Eye (tissue), 1 donor: ENCODE data around the gene C2orf72.
A peak's percentile ranks its signal among the peaks of the same experiment; 100 is the strongest.
"Not testable (repeated sequence)": the region's sequence is repeated elsewhere in the genome, so short reads cannot be mapped to it uniquely, and the experiment has no call there.

Source experiments
- DNase-seq: peaks from one replicate; pipeline ENCODE4 v3.0.0-alpha.2; 2015

Gene C2orf72

DNA sequence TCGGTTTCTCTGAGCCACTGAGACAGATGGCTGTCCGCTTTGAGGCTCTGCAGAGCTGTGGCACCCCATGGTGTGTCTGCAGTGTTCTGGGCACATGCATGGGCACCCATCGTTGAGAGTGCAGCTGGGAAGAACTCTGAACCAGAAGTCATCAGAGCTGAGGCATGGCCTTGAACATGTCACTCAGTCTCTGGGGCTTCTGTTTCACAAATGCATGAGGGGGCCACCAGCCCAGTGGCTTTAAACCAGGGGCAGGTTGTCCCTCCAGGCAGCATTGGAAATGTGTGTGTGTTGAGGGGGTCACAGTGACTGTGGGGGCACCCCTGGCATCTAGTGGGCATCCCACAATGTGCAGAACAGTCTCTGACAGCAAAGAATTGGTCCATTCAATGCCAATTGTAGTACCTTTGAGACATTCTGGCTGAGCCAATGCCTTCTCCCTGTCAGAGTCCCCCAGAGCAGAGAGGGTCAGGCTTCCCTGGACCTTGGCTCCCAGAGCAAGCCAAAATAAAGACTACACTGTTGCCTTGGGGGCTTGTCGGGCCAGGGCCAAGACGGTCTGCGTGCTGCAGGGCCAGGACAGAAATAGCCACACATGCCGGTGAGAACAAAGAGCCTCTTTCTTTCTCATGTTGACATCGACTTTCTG lies 10.1 kb downstream of the C2orf72 start:
- no peak for DNase-seq

DNA sequence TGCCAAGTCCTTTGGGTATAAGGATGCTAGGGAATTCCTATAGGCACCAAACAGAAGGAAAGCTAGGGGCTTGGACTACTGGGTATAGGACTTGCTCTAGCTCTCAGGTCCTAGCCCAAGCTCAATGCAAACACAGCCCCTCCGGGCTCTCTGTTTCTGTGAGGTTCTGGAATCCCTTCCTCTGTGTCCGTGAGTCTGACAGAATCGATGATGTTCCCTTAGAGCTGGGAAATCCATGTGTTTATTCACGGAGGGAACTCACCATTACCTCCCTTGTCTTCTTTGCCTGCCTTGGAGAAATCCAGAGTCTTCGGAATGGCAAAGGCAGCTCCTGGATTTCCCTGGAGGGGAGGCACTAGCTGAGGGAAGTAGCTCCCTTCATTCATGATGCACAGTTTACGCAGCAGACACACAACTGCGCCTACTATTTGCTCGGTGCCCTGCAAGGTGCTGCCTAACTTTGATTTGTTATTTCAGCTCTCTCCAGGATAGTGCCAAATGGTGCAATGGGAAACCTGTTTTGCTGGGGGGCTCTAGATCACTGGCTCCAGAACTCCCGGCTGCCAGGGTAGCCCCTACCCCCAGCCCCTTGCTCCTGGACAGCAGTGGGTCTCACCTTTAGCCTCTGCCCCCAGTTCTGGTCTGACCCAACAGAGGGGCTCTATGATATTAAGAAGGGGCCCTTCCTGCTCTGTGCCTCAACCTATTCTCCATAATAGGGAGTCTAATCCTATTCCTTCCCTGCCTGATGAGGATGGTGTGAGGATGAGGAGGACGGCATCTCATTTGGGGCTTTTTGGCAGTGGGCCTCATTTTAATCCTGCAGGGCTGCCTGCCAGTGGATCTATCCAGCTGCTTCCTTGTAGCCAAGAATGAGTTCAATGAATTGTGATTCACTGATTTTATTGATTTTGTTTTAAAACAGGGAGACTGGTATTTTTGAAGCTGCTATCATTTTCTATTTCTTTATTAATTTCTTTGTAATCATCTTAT lies 10.9 kb downstream of the C2orf72 start:
- no peak for DNase-seq

DNA sequence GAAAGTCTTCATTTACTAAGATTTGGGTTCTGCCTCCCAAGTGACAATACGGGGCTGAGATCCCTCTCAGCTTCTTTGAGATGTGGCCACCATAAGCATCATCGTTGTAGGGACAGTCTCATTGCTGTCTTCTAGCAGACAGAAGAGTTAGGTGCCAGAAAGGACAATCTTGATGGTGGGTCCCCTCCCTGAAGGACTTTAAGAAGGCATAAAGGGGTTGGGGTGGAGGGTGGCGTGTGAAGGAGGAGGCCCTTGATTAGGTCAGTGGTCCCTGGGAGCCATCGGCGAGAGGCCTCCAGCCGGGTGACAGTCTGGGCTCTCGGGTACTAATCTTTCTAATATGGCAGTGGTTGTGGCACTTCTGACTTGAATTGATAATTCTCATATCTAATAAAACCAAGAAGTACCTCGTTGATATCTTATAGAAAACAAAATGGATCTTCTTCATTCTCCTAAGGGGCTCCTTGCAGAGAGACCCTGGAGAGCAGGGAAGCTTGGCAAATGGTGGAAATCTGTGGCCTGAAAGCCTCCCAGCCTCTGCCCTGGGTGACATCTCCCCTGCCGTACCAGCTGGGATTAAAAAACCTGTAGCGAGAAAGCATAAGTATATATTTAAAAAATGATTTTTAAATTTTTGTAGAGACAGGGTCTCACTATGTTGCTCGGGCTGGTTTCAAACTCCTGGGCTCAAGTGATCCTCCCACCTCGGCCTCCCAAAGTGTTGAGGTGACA lies 12.1 kb downstream of the C2orf72 start:
- DNase-seq, result no peak

DNA sequence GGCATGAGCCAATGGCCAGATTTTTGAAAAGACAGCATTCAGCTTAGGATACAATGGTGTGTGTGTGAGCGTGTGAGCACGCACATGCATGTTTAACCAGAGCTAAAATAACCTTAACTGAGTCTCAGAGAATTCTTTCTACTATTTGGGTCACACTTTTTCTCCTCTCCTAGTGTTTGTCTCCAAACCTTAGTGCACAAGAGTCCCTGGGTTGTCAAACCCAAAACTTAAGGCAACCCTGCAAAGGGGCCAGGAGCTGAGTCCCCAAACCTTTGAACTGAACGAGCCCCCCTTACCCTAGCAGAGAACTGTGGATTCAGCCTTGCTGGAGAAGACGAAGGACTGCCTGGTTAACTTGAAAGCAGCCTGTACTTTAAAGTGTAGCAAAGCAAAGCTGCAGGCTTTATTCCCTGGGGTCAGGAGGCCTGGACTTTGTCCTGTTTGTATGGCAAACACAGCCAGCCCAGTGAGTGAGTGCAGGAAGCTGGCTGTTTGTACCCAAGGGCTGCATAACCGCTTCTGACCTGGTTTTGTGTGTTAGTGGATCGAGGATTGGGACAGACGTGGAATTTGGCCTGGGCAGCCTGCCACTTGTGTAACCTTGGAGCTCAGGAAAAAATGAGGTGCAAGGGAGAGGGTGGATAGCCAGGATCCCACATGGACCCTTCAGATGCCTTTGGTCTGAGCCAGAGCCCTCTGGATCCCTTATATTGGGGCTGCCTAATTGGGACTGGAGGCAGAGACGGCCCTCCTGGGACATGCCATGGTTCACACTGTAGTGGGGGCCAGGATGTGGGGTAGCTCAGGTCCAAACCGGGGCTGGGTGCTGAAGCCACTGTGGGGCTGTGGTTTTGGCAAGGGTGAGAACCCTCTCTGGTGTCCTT lies 12.9 kb downstream of the C2orf72 start:
- DNase-seq, result no peak

DNA sequence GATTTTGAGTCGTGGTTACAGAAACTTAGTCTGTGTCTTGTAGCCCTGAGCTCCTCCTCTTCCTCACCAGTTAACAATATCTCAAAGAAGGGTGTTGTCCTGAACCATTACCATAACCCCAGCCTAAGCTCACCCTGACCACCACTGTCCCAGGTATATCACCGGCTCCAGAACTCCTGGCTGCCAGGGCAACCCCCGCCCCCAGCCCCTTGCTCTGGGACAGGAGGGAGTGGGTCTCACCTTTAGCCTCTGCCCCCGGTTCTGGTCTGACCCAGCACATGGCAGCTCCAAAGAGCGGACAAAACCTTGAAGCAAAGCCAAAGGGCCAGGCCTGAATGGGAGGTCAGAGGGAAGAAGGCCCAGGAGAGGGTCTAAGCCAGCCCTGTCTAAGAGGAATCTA lies 13.8 kb downstream of the C2orf72 start:
- DNase-seq, result no peak

DNA sequence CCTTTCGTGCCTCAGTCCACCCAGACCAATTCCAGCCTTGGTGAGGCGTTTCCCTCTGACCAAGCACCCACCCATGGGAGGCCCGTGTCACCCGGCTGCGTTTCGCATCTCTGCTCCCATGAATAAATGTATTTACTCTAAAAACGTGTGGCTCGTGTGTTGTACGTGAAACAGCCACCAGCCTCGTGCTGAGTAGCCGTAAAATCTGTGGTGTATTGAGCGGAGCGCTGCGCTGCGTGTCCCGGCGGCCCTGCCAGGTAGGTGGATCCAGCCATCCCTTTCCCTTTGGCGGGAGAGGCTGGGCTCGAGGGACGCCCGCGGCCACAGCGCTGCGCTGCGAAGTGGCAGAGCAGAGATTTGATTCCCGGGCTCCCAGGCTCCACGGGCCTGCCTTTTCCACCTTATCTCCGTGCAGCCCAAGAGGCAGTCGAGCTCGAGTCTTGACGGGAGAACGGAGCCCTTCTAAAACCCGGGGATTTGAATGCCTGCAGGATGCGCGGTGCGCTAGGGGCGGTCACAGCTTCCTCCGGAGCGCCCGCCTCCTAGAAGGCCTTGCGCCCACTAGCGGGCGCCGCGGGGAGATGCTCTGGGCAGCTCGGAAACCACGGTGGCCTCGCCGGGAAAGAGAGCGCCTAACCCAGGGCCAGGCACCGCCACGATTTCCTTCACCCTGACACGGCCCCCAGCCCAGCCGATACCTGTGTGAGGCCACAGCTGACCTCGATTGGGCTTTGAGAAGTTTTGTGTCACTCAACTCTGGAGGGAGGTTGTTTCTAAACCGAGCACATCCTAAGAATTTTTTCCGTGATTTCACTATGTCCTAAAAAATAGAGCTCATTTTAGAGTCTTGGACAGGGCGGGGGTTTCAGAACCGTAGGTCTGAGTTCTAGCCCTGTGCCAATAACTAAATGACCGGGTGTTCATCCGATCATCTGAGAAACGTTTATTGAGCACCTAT lies 15.4 kb downstream of the C2orf72 start:
- peak; percentile 94 for DNase-seq

DNA sequence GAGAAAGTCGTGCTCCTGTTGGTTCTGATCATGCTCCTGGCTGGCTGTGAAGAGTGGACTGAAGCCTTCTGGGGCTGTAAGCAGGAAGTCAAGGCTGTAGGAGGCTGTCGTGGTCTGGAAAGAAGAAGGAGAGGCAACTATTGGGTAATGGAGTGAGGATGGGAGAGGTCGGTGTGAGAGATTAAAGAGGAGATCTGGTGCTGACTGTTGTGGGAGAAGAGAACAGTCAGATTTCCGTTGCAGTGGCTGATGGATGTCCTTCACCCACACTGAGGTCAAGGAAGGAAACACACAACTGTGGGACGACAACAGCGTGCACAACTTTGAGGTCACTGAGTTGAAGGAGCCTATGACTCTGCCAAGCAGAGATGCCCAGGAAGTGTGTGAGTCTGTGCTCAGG lies 16.5 kb downstream of the C2orf72 start:
- DNase-seq, result no peak

DNA sequence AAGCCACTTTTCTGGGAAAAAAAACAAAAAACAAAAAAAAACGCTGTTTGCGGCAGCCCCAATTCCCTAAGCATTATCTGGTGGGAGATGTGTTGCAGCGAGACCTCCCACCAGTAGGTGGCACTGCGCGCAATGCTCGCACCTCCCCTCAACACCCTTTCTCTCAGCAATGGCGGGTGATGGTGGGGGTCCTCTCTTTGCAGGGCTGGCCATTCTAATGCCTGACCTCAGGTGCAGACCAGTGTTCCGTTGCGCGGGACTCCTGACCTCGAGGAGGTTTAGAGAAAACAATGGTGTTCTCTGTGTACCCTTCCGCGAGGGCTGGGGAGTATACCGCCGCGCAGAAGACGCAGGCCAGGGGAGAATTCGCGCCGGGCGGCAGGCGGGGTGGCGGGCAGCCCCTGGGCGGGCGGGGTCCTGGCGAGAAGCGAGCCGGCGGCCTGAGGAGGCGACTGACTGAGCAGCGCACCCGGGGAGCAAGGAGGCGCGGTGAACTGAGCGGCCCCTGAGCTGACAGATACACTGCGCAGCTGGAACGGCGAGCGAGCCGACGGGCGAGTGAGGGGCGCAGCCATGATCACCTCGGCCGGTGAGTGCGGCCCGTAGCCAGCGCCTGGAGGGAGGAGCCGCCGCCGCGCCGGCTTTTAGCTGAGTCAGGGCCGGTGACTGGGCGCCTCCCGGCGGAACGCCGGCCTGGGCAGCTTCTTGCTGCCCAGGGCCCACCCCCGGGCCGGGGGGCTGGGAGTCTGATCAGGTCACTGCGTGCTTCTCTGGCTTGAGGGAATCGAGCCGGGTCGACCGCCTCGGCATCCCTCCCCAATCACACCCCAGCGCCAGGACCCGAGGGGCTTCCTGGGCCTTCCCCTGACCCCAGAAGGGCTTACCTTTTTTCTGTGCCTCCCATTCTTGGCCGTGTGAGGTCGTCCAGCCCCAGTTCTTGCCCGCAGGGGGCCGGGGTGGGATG lies 19.4 kb downstream of the C2orf72 start, which contains the start of gene PSMD1:
Gene PSMD1, plus strand, starts transcription at position 415 of the 964 bp plus-strand sequence. Its CDS starts 159 bp downstream, at position 574.
- peak; percentile 98 for DNase-seq

DNA sequence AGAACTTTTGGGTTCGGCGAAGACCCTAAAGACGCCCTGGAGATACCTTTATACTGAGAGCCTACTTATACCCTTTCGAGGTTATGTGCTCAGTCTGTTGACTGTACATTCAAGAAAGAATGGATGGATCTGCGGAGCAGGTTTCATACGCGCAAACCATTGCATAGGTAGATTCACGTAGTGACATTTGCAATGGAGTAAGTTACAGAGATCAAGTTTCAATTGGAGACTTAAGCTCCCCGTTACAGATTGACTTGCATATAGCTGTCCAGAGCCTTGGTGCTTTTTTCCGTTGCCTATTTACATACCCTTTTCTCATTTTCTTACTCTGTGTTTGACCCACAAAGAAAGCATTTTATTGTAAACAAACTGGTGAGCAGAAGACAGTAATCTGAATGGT lies 20.3 kb downstream of the C2orf72 start:
- no peak for DNase-seq

DNA sequence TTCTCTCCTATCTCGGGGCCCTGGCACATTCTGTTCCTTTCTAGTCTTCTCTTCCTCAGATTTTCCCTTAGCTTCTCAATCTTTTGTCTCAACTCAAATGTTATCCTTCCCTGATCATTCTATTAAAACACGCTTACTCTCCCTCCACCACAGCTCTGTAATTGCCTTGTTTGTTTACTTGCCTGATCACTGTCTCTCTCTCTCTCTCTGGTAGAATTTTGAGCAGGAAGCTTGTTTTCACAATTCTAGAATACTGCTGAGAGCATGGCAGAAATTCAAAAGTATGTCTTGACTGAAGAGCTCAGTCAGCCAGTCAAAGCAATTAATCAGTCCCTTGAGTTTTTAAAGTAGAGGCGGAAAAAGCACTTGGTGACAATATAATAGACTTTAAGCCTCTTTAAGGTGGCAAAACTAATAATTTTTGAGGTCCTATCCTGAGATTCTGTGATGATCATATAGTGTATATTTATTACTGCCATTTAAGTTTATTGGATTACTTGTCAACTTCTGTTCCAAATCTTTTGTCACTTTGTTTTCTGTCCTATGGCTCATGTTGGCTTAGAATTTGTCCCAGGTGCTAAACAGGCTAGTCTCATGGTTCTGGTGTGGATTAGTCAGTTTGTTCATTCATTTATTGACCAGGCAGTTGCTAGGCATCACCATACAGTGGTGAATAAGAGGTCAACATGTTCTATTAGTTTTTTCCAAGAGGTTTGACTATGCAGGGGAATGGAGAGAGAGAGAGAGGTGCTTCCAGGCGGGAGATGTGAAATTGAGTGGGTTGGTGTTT lies 21.6 kb downstream of the C2orf72 start:
- DNase-seq, result no peak

DNA sequence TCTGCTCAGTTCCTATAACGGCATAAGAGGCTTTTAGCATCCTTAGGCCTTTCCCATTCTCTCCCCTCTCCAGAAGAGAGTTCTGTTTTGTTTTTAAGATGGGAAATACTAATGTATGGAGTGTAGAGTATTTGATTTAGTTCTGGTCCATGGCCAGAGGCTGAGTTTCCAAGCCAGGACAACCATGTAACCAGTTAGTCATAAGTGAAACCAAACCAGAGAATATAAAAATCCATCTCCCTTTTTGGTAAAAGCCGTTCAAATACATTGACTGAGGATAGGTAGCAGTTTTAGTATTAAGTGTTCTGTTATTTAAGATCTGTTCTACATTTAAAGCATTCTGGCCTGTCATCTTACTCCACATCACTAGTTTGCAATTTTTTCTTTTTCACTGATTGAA lies 22.4 kb downstream of the C2orf72 start:
- DNase-seq, result no peak

DNA sequence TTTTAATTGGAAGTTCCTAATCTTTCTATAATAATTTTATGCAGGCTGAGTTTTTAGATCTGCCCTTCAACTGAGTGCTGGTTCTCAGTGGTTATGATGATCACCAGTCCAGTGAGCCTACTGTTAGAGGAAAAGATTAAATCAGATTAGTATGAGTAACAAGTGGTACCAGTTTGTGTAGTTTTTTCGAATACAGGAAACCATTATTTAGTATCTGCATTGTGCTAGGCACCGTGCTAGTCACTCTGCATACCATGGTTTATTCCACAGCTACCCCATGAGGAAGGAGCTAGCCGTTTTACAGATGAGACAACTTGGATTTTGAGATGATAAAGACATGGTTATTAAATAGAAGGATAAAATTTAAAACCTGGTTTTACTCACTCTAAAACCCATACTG lies 25.5 kb downstream of the C2orf72 start:
- no peak for DNase-seq

DNA sequence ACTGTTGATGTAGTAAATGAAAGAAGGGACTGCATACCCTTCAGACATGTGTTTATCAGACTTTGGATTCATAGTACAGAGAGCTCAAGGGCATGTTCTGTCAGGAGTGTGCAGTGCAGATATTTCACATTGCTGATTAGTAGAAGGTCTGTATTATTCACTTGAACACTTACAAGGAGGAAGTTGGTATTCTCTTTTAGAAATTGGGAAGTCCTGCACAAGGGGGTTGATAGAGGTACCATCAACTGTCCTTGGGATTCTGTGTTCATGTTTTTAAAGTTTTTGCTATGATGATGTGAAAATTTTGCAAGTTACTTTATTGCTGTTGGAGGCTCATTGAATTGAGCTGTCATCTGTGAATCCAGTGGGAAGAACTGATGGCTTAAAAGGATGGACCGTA lies 26.0 kb downstream of the C2orf72 start:
- DNase-seq, result no peak

DNA sequence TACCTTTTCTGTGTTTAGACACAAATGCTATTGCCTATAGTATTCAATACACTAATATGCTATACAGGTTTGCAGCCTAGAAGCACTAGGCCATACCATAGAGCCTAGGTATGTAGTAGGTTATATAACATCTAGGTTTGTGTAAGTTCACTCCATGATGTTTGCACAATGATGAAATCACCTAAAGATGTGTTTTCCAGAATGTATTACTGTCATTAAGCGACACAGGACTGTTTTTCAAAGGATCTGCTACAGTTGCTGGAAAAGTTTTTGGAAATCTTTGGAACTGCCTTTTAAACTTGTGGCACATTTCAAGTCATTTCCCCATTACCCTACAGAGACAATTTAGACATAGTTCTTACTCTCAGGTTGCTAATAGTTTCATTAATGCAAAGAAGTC lies 28.6 kb downstream of the C2orf72 start:
- no peak for DNase-seq

DNA sequence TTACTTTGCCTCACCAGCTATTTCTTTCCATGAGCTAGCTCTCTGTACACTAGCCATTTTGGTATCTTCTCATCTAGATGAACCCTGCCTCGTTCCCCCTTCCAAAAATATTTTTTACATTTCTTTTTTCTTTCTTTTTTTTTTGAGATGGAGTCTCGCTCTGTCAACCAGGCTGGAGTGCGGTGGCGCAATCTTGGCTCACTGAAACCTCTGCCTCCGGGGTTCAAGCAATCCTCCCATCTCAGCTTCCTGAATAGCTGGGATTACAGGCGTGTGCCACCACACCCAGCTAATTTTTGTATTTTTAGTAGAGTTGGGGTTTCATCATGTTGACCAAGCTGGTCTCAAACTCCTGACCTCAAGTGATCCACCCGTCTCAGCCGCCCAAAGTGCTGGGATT lies 30.2 kb downstream of the C2orf72 start:
- DNase-seq, result not testable (repeated sequence)

DNA sequence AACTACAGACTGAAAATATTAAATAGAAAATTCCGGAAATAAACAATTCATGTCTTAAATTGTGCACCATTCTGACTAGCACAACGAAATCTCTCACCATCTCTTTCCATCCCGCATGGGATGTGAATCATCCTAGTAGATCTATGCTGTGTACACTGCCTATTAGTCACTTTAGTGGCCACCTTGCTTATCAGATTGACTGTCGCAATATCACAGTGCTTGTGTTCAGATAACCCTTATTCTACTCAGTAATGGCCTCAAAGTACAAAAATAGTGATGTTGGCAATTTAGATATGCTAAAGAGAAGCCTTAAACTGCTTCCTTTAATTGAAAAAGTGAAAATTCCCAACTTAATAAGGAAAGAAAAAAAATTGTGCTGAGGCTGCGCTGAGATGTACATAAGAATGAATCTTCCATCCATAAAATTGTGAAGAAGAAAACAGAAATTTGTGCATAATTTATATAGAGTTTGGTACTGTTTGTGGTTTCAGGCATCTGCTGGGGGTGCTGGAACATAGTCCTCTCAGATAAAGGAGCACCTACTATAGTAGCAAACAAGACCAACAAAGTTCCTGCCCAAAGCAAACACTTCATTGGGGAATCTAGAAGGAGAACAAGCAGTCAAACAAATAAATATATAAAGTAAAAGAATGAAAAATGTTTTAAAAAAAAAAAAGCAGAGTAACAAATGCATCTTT lies 31.4 kb downstream of the C2orf72 start:
- DNase-seq, result no peak

DNA sequence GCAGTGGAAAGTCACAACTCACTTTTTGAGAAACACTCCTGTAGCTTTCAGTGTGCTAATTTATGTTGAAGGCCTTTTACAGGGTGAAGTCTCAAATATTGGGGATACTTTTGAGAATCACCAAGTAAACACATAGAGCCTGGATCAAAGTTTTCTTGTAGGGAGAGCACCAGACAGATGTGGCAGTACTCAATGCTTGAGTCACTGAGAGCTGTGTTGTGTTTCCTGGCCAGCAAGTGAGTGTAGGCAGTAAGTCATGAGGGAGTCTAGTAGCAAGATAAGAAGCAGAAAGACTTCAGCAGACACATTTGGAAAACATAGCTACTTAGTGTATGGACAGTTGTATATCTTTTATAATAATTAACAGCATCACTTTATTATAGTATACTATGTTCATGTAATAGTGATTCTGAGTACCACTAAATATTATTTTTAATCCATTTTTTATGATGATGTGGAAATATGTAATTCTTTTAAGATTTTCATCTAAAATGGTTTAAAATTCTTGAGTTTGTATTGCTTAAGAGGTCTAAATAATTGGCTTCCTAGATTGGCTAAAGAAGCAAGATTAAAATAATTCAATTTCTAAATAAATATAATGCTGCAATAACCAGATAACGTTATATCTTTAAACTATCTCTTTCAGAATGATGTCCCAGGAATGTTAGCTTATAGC lies 32.2 kb downstream of the C2orf72 start:
- no peak for DNase-seq

DNA sequence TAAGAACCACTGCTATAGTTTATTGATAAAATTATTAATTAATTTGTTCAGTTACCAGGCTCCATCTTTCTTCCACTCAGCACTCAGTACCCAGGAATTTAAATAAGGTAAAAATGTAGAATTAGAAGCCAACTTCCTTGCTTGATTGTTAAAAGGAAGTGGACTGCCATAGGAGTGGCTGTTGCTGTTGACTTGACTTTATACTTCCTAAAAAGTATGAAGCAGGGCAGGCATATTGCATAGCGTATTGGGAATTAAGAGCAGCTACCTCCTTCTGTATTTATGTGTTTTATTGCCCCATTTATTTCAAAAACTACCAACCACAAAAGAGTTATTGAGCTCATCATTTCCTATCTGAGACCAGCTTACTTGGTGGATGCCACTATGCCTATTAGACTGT lies 47.2 kb downstream of the C2orf72 start:
- DNase-seq, result no peak
